ENCODE measurements around the gene EZR.

EZR gene

GRCh38 chr6:158819213-158819976 is at the start of gene EZR:
TSS of gene EZR (minus strand) at chr6:158819368. CDS start at chr6:158818093, 1,275 bp downstream.
- peak; percentile 95 for DNase-seq (ENCODE audit: low spot score)
- TF ChIP-seq CTCF (IDR thresholded peaks at IDR 0.05; ENCODE audit: extremely low read depth, insufficient read depth, missing control alignments) = no peak
- in situ Hi-C loops (cut with MboI; ENCODE audit: low pct_unique_long_range_greater_than_20kb, low sequenced_read_pairs, unreplicated experiment) = no loop called here

GRCh38 chr6:158868122-158868480 is 48.9 kb upstream of the EZR start:
- DNase-seq (ENCODE audit: low spot score) = no peak
- no peak for TF ChIP-seq CTCF (IDR thresholded peaks at IDR 0.05; ENCODE audit: extremely low read depth, insufficient read depth, missing control alignments)
- in situ Hi-C loops (cut with MboI; ENCODE audit: low pct_unique_long_range_greater_than_20kb, low sequenced_read_pairs, unreplicated experiment) = no loop called here

DNA sequence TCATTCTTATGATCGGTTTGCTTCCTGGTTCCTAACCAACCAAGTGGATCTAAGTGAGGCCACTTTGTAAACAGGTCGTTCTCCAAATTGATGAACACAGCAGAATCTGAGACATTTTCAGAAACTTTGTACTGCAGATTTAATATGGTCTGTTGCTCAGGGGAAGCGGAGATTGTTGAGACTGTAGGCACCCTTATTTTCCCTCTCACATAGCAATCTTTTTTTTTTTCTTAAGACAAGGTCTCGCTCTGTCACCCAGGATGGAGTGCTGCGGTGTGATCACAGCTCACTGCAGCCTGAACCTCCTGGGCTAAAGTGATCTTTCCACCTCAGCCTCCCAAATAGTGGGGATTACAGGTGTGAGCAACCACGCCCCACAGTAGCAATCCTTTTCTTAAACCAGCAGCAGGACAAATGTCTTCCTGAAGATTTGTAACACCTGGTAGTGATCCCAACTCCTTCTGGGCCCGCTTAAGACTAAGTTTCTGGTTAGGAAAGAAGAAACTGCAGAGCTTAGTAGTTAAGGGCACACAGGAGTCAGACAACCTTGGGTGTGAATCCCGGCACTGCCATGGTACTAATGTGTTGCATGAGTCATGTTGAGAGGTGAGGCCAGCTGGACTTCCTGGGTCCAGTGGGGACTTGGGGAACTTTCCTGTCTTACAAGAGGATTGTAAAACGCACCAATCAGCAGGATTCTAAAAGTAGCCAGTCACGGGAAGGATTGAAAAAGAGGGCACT is 48.4 kb upstream of the EZR start:
- in situ Hi-C loops (cut with MboI; ENCODE audit: low pct_unique_long_range_greater_than_20kb, low sequenced_read_pairs, unreplicated experiment) = no loop called here
- DNase-seq (ENCODE audit: low spot score) = no peak
- no peak for TF ChIP-seq CTCF (IDR thresholded peaks at IDR 0.05; ENCODE audit: extremely low read depth, insufficient read depth, missing control alignments)

DNA sequence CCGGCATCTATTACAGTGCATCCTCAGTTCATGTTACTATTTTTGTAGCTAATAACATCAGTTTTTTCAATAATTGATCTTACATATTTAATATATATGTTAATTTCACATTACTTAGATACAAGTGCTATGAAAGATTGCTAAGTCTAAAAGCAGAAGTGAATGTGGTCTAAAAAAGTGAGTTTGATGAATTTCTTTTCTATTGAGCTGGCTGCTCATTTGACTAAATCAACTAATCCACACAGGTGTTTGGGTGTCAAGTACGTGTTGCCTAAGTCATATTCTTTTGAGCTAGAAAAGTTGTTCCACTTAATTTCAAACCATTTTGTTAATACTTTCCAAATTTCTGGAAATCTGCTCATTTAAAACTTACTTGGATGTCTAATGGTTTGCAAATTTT is 46.6 kb upstream of the EZR start:
- TF ChIP-seq CTCF (IDR thresholded peaks at IDR 0.05; ENCODE audit: extremely low read depth, insufficient read depth, missing control alignments) = no peak
- in situ Hi-C loops (cut with MboI; ENCODE audit: low pct_unique_long_range_greater_than_20kb, low sequenced_read_pairs, unreplicated experiment) = no loop called here
- DNase-seq (ENCODE audit: low spot score) = no peak

GRCh38 chr6:158863646-158864045 is 44.5 kb upstream of the EZR start:
- TF ChIP-seq CTCF (IDR thresholded peaks at IDR 0.05; ENCODE audit: extremely low read depth, insufficient read depth, missing control alignments) = no peak
- DNase-seq (ENCODE audit: low spot score) = no peak
- in situ Hi-C loops (cut with MboI; ENCODE audit: low pct_unique_long_range_greater_than_20kb, low sequenced_read_pairs, unreplicated experiment) = no loop called here

DNA sequence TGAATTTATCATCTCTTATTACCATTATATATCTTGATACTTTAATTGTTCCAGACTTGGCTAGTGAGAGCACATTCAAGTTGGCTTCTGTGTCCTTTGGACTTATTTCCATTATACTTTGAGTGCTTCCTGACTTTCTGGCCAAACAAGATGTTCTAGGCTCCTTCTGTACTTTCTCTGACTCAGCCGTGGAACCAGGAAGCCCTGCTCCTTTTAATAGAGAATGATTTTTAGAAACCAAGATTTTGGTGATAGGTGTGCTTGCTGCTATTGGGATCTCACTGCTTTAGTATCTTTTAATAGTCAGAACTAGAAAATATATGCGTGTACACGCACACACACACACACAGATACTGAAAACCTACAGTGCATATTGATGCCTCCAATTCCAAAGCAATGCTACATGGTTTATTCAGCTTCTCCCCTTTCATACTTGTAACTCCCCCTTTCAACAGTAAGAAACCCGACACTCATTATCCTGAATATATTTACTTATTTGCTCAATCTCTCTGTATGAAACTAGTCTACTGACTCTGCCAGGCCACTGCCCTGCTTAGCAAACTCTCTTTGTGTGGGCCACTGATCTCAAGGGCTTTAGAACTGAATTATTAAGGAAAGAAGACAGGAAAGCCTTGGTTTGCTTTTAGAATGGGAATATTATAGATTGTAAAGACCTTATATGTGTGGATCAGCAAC is 42.7 kb upstream of the EZR start:
- TF ChIP-seq CTCF (IDR thresholded peaks at IDR 0.05; ENCODE audit: extremely low read depth, insufficient read depth, missing control alignments) = no peak
- DNase-seq (ENCODE audit: low spot score) = no peak
- in situ Hi-C loops (cut with MboI; ENCODE audit: low pct_unique_long_range_greater_than_20kb, low sequenced_read_pairs, unreplicated experiment) = no loop called here
